HG03159 (cell line): ENCODE data around the gene C10orf71.
A peak's percentile ranks its signal among the peaks of the same experiment; 100 is the strongest.

Experiments
- ATAC-seq: cut with Tn5 transposase; IDR thresholded peaks from one replicate; pipeline ENCODE4 v1.9.1; 2021; ENCODE audit warnings: mild to moderate bottlenecking, moderate library complexity; ENCODE audit not compliant: unreplicated experiment

The C10orf71 gene

DNA sequence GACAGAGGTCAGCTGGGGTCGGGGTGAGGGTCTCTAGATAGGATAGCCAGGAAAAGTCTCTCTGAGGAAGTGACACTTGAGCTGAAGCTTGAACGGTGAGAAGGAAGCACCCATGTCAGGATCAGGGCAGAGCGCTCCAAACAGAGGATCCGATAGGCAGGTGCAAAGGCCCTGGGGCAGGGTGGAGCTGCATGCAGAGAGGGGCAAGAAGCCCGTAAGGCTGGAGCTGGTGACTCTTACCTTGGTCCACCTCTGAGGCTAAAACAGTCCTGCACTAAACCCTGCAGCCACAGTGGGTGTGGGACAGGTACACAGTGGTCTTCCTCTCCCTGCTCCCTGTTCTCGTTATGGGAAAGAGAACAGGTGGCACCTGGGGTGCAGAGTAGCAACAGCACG, 5.8 kb upstream of the C10orf71 start:
- ATAC-seq, result no peak

DNA sequence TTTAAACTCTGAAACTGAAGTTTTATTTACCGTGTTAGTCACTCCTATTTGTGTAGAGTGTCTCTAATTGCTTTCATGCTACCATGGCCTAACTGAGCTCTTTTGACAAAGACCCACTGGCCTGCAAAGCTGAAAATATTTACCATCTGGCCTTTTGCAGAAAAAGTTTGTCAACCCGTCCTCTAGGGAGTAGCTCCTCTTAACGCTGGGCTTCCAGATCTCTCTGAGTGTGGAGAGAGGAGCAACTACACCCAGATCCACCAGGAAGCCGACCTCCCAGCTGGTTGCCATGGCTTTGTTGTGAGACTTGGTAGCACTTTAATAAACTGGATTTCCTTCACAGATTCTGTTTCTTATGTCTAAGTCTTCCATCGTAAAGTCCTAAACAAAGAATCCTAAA, 4.2 kb upstream of the C10orf71 start:
- no peak for ATAC-seq

DNA sequence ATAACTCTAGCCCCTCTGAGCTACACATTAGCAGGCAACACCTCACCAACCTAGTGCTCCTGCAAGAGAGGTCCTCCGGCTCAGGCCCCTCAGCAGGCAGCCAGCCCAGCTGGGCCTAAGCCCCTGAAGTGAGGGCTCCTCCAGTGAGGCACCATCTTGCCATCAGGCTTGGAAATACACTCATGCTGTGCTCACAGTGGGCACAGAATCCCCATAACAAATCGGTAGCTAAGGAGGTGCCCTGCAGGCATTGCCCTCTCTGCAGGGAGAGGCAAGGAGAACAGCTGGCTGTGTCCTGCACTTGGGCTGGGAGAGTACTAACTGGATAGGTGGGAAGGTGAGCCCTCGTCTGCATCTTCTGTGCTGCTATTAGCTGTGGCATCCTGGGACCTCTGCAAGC, 3.7 kb upstream of the C10orf71 start:
- ATAC-seq, result no peak

DNA sequence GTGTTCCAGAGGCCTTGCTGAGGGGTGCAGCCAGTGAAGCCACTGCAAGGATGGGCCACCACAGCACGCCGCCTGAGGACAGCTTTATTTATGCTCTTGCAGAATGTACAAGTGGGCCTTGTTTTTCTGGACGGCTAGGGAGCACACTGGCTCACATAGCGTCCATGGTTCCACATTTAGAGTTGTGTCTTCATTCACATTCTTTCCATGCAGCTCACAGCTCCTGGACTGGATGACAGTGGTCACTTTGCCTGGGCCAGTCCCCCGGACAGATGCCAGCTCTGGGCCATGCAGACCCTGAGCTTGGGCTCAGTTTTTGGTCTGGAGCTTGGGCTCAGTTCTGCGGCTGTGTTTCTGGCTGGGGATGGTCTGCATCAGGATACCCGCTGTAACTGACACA, 2.6 kb upstream of the C10orf71 start:
- ATAC-seq, result no peak

DNA sequence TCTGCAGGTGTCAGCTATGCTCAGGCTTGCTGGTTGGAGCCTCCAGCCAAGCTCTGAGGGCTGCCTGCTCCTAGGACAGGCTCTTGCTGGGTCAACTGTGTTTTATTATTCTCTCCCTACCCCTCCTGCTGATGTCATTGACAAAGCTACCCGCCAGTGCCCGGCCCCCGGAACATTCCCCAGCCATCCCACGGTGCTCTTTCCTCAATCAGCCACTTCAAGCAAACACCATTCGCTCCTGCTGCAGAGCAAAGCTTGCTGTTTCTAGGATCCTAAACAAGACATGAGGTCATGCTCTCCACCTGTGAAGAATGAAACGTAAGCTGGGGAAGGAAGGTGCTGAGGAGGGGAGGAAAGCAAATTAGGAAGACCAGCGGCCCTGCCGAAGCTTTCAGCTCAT, 2.1 kb upstream of the C10orf71 start:
- ATAC-seq, result no peak

DNA sequence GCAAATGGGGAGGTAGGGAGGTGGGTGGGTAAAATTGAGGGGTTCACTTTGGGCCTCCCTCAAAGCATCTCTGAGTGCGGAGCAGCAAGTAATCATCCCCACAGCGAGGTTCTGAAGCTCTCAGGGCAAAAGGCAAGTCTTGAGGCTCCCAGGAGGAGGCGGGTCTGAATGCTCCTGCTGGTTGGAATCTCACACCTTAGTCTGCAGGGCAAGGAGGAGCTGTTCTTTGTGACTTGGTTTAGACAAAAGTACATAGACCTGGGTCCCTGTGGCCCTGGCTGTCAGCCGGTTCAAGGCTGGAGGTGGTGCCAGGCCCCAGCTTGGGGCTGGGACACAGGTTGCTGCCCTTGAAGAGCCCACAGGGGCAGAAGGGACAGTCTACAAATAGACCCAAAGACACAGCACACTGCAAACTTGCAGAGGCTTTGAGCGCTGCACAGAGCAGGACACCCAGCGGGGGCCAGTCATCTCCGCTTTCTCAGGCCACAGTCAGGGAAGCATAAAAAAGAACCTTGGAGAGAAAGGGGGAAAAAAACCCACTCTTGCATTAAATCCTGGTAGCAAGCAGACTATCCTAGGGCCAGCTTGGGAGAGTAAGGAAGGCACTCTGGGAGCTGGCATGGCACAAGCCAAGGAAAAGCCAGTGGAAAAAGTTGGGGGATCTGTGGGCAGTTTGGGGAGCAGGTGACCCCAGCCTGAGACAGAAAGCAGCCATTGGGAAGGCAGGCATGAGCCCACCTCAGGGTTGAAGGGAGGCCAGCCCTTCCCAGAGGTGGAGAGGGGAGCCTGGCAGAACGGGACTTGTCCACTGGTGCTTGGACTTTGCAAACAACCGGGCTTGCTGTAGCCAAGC, 926 bp upstream of the C10orf71 start:
- ATAC-seq, result no peak

DNA sequence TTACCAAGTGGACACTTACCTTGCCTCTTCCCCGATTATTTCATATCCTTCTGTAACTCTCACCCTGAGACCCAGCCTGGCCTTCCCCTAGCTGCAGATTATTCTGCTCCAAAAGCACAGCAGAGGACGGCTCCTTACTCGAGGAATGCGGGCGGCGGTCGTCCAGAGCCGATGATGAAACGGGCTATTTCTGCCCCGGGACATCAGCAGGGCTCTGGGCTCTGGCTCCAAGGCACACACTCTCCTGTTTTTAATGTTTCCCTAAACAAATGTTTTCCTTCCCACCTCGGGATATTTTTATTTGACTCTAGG, 343 bp upstream of the C10orf71 start:
- ATAC-seq, result no peak

DNA sequence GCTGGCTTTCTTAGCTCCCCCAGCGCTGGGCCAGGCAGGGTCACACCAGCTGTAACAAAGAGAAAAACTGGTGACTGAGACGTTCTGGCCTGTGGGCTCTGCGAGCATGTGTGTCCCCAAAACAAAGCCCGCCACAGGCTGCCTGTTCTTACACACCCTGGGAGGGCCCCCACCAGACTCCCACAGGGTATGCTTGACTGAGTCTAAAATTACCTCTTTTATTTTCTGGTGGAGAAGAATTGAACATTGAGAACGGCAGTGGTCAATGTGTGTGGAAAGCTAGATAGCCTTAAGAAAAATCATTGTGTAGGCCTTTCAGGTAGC, 808 bp downstream of the C10orf71 start:
- ATAC-seq, result peak; percentile 53

DNA sequence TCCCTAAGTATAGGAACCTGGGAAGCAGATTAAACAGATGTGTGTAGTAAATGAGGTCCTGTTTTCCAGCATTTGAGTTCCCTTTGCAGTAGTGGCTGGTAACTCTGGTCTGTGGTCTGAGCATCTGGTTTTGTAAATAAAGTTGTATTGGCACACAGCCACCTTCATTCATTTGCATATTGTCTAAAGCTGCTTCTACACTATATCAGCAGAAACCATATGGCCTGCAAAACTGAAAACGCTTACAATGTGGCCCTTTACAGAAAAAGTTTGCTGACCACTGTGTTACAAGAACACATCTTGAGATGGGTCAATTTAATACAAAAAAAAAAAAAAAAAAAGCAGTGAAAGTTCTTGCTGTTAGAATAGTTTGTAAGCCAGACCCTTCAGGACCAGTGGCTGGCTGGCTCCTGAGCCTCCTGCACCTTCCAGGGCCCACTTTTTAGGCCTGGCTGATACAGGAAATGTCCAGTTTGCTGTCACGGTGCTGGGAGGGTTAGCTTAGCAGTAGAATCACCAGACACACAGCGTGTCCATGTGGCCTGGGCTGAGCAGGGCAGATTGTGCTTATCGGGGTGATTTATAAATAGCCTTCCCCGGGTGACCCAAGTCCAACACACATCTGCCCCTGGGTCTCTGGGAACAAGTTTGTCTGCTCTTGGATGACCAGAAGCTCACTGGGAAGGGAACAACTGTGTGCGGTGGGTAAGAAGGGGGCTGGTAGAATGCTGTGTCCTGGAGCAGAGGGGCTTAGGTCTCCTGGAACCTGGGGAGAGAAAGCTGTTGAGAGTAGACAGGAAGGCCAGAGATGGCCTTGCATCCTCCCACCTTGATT, 1.4 kb downstream of the C10orf71 start:
- peak; percentile 63 for ATAC-seq

DNA sequence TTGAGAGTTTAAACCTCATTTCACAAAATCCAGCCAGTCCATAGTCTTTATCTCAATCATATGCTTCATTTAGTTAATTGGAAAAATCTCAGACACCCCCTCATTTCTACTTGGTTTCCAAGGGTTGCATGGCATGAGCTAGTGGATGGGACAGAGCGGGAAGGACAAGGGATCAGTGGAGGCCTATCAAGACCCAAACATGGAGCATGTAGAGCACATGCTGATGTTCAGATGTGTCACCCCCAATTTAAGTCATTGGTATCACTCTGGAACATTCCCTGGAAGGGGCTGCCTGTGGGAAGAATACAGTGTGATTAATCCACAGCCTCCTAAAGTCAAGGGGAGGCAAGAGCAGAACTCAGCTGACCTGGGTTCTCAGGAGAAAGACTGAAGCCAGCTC, 2.3 kb downstream of the C10orf71 start:
- no peak for ATAC-seq

DNA sequence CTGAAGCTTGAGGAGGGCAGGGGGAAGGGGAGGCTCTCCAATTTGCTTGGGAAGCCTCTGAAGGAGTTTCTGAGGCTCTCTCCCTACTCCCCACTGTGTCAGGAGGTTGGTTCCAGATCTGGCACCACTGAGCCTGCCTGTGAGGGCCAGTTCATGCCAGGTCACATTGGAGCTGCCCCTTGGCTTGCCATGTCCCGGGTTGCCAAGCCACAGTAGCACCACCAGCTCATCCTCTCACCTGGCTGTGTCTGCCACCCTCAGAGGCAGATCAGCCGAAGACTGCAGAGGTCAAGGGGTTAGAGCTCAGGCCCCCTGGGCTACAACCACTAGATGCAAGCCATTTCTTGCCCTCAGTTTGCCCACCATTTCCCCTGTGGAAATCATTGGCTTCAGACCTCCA, 3.1 kb downstream of the C10orf71 start:
- no peak for ATAC-seq

DNA sequence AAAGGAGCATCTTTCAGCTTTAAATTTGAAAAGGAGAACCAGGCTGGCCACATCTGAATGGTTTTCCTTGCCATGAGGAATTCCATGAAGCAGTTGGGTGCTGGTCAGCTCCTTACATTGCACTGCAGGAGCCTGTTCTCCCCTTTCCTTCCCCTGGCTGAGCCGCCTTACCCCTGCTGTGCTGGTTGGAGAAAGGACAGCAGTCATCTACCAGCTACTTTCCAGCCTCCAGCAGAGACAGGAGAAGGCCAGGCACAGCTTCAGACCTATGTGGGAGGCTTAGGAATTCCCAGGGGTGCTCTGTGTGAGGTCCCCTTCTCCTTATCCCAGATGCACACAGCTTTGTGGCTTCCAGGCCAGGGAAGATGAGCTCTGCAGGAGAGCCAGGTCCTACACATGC, 4.7 kb downstream of the C10orf71 start:
- ATAC-seq, result no peak

DNA sequence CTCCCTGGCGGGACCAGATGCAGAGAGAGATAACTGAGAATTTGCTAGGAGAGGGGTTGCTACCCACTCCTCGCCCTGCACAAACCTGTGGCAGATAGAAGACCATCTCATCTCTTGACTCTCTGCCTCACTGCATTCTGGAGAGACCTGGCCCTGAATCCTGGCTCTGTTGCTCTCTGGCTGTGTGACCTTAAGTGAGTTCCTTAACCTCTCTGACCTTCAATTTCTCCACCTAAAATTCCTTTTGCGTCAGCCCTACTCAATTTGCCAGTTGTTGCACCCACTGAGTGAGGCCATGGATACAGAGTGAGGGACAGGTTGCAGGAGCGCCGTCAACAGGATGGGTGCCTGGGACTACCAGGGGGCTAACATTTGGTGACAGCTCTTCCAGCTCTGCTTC, 5.2 kb downstream of the C10orf71 start:
- ATAC-seq, result no peak

DNA sequence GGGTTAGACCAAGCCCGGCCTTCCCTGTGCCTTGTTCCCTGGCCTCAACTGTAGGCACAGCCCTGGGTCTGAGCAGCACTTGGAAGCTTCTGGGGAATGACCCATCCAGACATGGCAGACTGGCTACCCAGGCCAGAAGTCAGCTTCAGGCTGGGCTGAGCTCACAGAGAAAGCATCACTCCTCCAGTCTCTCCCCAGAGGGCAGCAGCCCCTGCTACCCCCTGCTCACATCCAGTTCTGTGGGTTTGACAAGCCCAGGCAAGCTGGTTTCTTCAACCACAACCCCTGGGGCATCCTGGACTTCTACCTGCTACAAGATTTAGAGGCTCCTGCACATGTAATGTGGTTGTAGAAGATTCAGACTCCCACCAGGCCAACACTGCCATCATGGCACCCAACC, 9.0 kb downstream of the C10orf71 start:
- ATAC-seq, result no peak

DNA sequence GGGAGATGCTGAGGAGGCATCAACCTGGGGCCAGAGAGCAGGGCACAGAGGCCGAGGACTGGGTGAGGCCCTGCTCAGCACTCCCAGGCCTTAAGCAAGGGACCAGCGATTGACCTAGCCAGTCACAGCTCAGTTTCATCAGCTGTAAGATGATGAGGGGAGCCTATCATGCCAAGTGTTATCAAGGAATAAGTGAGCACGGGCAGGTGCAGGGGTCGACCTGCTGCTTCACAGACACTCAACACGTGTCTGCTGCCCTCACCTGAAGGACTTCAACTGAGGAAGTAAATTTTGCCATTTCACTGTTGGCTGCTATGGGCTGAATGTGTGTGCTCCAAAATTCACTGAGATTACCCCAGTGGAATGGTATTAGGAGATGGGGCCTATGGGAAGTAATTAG, 9.9 kb downstream of the C10orf71 start:
- ATAC-seq, result no peak

DNA sequence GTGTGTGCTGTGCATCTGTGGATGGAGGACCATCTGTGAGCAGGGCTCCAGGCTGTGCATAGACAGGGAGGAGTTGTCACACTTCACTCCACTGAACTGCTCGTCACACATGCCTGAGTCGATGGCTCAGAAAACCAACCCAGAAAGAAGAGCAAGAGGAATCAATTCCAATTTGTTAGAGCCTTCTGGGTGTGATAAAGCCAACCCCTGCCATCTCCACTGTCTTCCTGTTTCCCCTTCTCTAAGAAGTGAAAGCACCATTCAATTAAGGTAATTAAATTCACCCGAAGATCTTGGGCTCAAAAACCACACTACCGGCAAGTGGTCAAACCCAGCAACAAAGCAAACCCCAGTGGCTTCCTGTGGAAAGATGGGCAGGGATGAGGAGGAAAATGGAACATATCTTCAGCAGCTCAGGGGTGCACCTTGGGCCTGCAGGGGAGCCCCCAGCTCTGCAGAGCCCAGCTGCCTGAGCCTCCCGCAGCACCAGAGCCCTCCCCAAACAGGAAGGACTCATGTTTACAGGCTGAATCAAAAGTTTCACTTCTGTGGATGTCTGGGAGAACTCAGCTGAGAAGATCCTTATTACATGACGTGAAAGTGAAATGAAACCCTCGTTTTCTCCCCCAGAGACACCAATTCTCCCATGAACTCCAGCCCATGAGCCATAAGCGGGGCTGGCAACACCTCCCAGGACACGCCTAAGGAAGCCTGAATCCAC, 10.9 kb downstream of the C10orf71 start:
- no peak for ATAC-seq

DNA sequence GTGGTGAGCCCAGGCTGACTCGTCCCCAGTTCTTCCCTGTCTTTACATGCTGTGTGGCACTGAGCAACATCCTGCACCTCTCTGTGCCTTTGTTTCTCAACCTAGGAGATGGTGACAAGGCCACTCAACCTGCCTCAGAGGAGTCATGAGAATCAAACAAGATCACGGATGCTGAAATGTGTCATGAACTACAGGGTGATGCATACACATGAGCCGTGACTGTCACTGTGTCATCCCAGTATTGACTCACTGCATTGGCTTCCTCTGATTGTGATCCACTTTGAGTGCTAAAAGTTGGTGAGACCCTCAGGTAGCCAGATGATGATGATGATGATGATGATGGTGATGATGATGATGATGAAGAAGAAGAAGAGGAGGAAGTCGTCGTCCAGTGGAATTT, 11.5 kb downstream of the C10orf71 start:
- no peak for ATAC-seq

DNA sequence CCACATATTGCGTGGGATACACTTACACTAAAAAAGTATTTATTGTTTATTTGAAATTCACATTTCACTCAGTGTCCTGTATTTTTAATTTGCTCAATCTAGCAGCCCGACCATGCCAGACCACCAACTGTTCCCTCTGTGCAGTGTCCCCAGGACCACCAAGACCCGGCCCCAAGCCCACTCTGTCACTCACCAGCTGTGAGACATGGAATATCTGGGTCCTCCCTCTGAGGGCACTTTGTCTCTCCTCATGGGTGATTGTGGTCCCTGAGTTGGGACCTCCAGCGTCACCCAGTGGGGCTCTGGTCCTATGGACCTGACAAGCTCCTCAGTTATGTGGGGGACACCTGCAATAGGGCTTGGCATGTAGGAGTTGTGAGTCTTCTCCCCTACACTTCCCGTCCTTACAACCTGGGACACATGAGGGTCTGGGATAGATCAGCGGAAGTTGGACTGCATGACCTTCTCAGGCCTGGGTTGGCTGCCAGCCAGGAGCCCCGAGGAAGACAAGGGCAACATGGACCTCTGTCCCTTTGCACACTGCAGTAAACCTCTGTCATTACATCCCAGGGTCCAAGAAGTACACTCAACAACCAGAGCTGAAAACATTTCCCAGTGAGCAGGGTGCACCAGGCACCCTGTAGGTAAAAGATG, 12.1 kb downstream of the C10orf71 start:
- ATAC-seq, result no peak

DNA sequence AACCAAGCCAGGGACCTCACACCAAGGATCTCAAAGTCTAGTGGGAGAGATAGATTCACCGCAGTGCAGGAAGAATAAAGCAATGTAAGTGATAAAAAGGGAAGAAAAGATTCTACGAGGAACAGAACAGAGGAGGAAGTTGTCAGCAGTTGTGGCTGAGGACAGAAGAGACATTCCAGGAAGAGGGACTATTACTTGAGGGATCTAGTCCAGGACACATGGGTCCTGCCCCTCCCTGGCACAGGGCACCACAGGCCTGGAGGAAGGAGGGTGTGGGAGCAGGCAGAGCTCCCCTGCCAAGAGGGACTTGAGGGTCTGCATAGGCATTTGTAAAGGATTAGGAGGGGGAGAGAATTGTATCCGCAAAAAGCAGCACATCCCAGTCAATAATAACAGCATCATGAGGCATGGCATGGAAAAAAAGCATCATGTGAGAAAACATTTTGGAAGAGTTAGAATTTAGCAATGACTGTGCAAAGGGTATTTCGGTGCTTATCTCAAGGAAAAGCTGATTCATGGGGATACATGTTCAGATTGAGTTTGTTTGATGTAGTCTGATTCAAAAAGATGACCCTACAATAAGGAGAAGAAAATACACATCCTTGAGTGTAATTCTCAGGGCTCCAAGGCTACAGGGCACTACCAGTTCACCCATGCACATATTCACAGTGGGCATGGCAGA, 12.7 kb downstream of the C10orf71 start:
- no peak for ATAC-seq

DNA sequence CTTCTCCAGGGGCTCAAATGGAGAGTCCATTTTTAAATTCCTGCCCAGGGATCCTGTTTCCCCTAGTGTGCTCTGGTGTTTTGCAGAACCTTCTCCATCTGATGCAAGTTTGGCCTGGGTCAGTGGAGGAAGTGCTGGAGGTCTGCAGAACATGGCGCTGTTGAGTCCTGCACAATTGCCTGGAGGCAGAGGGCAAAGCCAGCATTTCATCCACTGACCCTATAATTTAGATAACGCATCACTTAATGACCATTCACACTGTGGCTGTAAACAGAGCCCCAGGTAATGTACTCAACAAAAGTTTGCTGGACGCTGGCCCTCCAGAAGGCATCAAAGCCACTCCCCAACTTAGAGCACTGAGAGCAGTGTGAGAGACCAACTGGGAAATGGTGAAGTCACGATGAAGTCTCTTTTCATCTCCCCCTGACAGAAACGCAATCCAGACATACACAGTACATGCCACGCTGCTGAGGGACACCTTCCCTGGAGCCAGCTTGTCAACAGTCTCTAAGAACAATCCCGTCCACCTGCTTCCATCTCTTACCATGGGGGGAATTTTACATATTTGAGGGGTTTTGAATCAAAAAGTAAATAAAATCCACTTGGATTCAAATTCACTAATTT, 13.4 kb downstream of the C10orf71 start:
- no peak for ATAC-seq
